ENCODE results near the gene CCDC186. TPM values are rescaled to one million over a fixed set of nuclear protein-coding genes. Genes with fewer than 3 reads are reported as not detected.
"Not testable (repeated sequence)": the region's sequence is repeated elsewhere in the genome, so short reads cannot be mapped to it uniquely, and the experiment has no call there.

The CCDC186 gene
- polyA plus RNA-seq, 1 of the 3 experiments (the other 2 are of a cell fraction), result 1.3 TPM

GRCh38 chr10:114140827-114141226 lies 33.2 kb downstream of the CCDC186 start:
- H3K4me3 ChIP-seq (ENCODE audit: low read depth in 2 of 2, low read length in 1 of 2); H3K4me2 ChIP-seq; H3K4me1 ChIP-seq (ENCODE audit: control insufficient read depth in 1 of 2, insufficient read depth in 2 of 2, low read depth in 1 of 2, low read length in 1 of 2); H3K9me3 ChIP-seq; H3K27ac ChIP-seq (ENCODE audit: low read depth in 2 of 2, low read length in 1 of 2); H3F3A ChIP-seq (replicated peaks; ENCODE audit: insufficient read depth); H3K79me2 ChIP-seq (ENCODE audit: insufficient read depth); H3K9me2 ChIP-seq; H3K9ac ChIP-seq; H4K20me1 ChIP-seq (ENCODE audit: insufficient read depth); H2AFZ ChIP-seq (ENCODE audit: low read depth); H3K27me3 ChIP-seq (ENCODE audit: insufficient read depth); DNase-seq: not testable (repeated sequence)
- ChIA-PET CTCF (interaction anchor here (0.6 to 1.0 kb wide), 2 partner anchors 40 to 403 kb away, joined by 3 read pairs; no protein-coding TSS in a partner anchor), POLR2A (interaction anchor here (0.5 kb wide), 1 partner anchor 10 kb away, joined by 4 read pairs; no protein-coding TSS in a partner anchor)
- peaks cover 17 to 35% of the 10 kb centered on the region in 2 experiments for H3K36me3 ChIP-seq (replicated peaks in 1 of 2; ENCODE audit: control insufficient read depth in 1 of 2, insufficient read depth in 2 of 2, low read length in 1 of 2)
- 91% methylated on average over 1 of the region's 2 CpGs for WGBS (ENCODE audit: low lambda C conversion rate)

- no peaks in the 10 kb centered on the region for H4K20me1 ChIP-seq (ENCODE audit: insufficient read depth)
- ChIA-PET POLR2A (no interaction called here), CTCF (interaction anchor here (1.0 kb wide), 2 partner anchors 40 to 268 kb away, joined by 3 read pairs; no protein-coding TSS in a partner anchor)
- no peak overlapping the region for H3K4me2 ChIP-seq
- H3K9ac ChIP-seq, result no peak overlapping the region
- no peaks in the 10 kb centered on the region for H3F3A ChIP-seq (replicated peaks; ENCODE audit: insufficient read depth)
- no peak overlapping the region for H3K4me3 ChIP-seq (ENCODE audit: low read depth in 2 of 2, low read length in 1 of 2)
- H3K9me2 ChIP-seq, result no peaks in the 10 kb centered on the region
- TF ChIP-seq GABPA (IDR thresholded peaks at IDR 0.05; ENCODE audit: low read depth), result no peak
- no peak for TF ChIP-seq MEF2A (IDR thresholded peaks at IDR 0.05; ENCODE audit: borderline replicate concordance, low read depth)
- TF ChIP-seq FOXM1 (IDR thresholded peaks at IDR 0.05; ENCODE audit: low read depth), result no peak
- no peak for TF ChIP-seq TEAD4 (IDR thresholded peaks at IDR 0.05; ENCODE audit: borderline replicate concordance, insufficient read depth)
- TF ChIP-seq CHD2 (IDR thresholded peaks at IDR 0.05; ENCODE audit: low read length, partially characterized antibody), result no peak
- TF ChIP-seq MXI1 (IDR thresholded peaks at IDR 0.05; ENCODE audit: low read depth, low read length), result no peak
- TF ChIP-seq GATA2 (CRISPR knock-in tag; IDR thresholded peaks at IDR 0.05), result no peak
- TF ChIP-seq NFIC (IDR thresholded peaks at IDR 0.05; ENCODE audit: borderline replicate concordance), result no peak
- TF ChIP-seq SMC3 (IDR thresholded peaks at IDR 0.05; ENCODE audit: low read depth, low read length), result no peak
- no peak for TF ChIP-seq RXRA (IDR thresholded peaks at IDR 0.05; ENCODE audit: borderline replicate concordance, low read depth)
- TF ChIP-seq USF2 (IDR thresholded peaks at IDR 0.05; ENCODE audit: borderline replicate concordance, low read depth, low read length), result no peak
- no peak for TF ChIP-seq JUND (IDR thresholded peaks at IDR 0.05)
- no peak for TF ChIP-seq YY1 (IDR thresholded peaks at IDR 0.05; ENCODE audit: low read depth)
- no peak for TF ChIP-seq ELF1 (IDR thresholded peaks at IDR 0.05)
- TF ChIP-seq RFX5 (IDR thresholded peaks at IDR 0.05; ENCODE audit: low read length), result no peak
- H3K79me2 ChIP-seq (ENCODE audit: insufficient read depth), result no peaks in the 10 kb centered on the region
- no peaks in the 10 kb centered on the region for H3K9me3 ChIP-seq
- no peak overlapping the region for H3K27ac ChIP-seq (ENCODE audit: low read depth in 2 of 2, low read length in 1 of 2)
- WGBS (ENCODE audit: low lambda C conversion rate), result 51% methylated on average over 1 of the region's 1 CpG
- no peaks in the 10 kb centered on the region for H3K4me1 ChIP-seq (ENCODE audit: control insufficient read depth in 1 of 2, insufficient read depth in 2 of 2, low read depth in 1 of 2, low read length in 1 of 2)
- peaks cover 25 to 38% of the 10 kb centered on the region in 2 experiments for H3K36me3 ChIP-seq (replicated peaks in 1 of 2; ENCODE audit: control insufficient read depth in 1 of 2, insufficient read depth in 2 of 2, low read length in 1 of 2)
- H3K27me3 ChIP-seq (ENCODE audit: insufficient read depth), result no peaks in the 10 kb centered on the region
- H2AFZ ChIP-seq (ENCODE audit: low read depth), result no peak overlapping the region
- DNase-seq, result no peak
These were observed 34.0 kb downstream of the CCDC186 start for GRCh38 chr10:114140036-114140435.
